Muscle layer of duodenum (tissue), 2 donors: ENCODE measurements around the gene FBN1.

Experiments used
- H3K27ac ChIP-seq: one replicate; pipeline ENCODE4 v1.7.0; 2013; ENCODE audit warnings: mild to moderate bottlenecking, low read length
- H3K27me3 ChIP-seq: one replicate; pipeline ENCODE4 v1.7.0; 2013; ENCODE audit warnings: low read depth, mild to moderate bottlenecking, control low read depth, low read length
- H3K36me3 ChIP-seq, 2 donors: one replicate each; pipeline ENCODE4 v1.7.0; 2013; ENCODE audit warnings: low read length in 2 of 2, control low read depth in 1 of 2, mild to moderate bottlenecking in 1 of 2; ENCODE audit not compliant: insufficient read depth in 2 of 2, control insufficient read depth in 1 of 2
- H3K4me1 ChIP-seq, 2 donors: one replicate each; pipeline ENCODE4 v1.7.0; 2013; ENCODE audit warnings: low read length in 2 of 2, mild to moderate bottlenecking in 2 of 2, control low read depth in 1 of 2, moderate library complexity in 1 of 2; ENCODE audit not compliant: insufficient read depth in 2 of 2, control insufficient read depth in 1 of 2
- H3K4me3 ChIP-seq, 2 donors: one replicate each; pipeline ENCODE4 v1.7.0; 2013; ENCODE audit warnings: low read length in 2 of 2, low read depth in 1 of 2, mild to moderate bottlenecking in 1 of 2
- H3K9me3 ChIP-seq, 2 donors: one replicate each; pipeline ENCODE4 v1.7.0; 2013; ENCODE audit warnings: low read length in 2 of 2, control low read depth in 1 of 2, mild to moderate bottlenecking in 1 of 2; ENCODE audit not compliant: control insufficient read depth in 1 of 2
- donor health status: healthy.

Gene FBN1

DNA sequence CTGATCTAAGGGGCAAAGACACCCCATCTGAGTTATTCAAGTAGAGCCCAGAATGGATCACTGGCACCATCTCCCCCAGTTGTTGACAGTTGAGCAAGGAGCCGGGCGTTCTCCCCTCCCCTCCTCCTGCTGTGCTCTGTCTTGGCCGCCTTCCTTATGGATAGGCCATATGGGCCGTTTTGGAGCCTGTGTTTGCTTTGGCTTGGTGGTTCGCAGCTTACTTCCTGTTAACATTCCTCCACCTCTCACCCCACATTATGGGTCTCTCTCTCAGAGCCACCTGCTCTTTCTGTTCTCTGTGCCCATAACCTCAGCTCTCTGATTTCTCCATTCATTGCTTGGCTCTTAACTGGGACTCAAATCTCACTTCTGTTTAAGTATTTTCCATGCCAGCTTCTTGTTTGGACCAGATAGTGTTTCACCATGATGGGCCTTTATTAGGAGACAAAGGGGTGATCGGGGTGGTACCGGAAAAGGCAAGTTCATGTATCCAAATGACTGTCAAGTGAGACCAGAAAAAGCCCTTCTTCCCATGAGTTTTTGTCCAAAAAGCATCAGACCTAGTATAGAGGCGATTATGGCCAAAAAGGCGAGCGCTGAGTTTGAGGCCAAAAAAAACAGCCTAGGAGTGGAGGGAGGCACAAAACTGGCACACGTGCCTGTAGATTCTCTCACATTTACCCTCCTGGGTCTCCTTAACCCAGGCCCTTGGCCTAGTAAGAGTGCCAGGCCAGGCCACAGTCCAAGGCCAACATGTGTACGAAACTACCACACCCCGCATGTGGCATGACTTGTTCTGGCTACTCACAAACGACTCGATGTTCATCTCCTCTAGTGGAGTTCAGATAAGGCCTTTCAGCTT is 251.6 kb downstream of the FBN1 start:
- no peaks in the 10 kb centered on the region for H3K27me3 ChIP-seq
- no peaks in the 10 kb centered on the region for H3K9me3 ChIP-seq
- H3K4me1 ChIP-seq: peaks cover 0 to 4% of the 10 kb centered on the region in 2 donors
- H3K27ac ChIP-seq: peak overlapping the region; percentile 20
- H3K36me3 ChIP-seq: no peaks in the 10 kb centered on the region
- no peak overlapping the region for H3K4me3 ChIP-seq

DNA sequence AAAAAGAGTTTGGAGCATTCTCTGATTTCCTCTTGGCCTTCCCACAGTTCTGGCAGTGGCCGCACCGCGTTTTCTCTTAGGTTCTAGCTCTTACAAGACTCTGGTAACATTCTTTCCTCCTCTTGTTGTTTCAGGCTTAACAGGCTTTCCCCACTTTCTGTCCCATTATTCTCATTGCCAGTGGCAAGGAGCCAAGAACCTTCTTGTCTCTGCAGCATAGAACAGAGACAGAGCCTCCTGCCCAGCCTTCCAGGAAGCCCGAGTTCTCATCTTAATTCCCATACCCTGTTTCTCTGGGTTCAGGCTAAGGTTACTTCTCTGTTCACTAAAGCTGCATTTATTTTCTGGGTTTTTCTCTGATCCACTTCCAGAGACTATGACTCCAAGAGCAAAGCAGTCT is 253.2 kb downstream of the FBN1 start:
- H3K27ac ChIP-seq: peak overlapping the region; percentile 46
- no peak overlapping the region for H3K4me3 ChIP-seq
- no peaks in the 10 kb centered on the region for H3K27me3 ChIP-seq
- H3K9me3 ChIP-seq: no peaks in the 10 kb centered on the region
- no peaks in the 10 kb centered on the region for H3K36me3 ChIP-seq
- peaks cover 0 to 6% of the 10 kb centered on the region in 2 donors for H3K4me1 ChIP-seq

DNA sequence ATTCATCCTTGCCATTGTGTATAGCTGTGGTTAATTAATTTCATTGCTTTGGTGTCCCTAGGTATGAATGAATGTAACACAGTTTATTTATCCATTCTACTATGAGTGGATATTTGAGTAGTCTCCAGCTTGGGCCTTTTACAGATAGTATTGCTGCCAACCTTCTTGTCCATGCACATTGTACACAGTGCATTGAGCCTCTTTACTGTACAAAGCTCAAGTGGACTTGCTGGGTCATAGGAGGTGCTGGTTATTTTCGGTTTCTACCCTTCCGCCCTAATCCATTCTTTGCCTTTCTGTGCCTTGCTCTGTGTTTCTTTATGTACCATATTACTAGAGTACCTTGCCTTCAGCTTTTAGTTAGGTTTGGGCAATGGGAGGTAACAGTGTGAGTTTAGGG is 253.6 kb downstream of the FBN1 start:
- H3K27ac ChIP-seq: peak overlapping the region; percentile 46
- H3K9me3 ChIP-seq: no peaks in the 10 kb centered on the region
- H3K4me3 ChIP-seq: no peak overlapping the region
- no peaks in the 10 kb centered on the region for H3K27me3 ChIP-seq
- peaks cover 0 to 6% of the 10 kb centered on the region in 2 donors for H3K4me1 ChIP-seq
- no peaks in the 10 kb centered on the region for H3K36me3 ChIP-seq

DNA sequence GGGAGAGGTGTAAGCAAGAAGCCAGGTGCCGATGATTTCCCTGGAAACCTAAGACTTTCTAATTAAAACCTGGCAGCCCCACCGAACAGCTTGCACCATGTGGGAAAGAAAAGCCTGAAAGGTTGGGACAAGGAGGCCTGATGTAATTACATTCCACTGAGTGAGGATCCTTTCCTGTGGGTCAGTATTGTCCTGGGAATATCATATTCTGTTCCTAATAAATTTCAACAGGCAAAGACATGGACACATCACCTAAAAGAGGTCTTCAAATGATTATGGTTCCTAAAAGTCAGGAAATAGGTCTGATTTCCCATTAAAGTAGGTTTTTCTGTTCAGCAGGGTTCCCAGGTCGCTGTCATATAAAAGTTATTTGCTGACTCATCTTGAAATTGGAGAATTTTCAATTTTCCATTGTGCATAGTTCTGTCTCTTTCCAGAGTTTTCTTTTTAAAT is 255.8 kb downstream of the FBN1 start:
- Histone ChIP-seq H3K36me3 (no peaks in the 10 kb centered on the region), H3K27ac (peak overlapping the region; percentile 56), H3K27me3 (no peaks in the 10 kb centered on the region), H3K9me3 (no peaks in the 10 kb centered on the region), H3K4me3 (no peak overlapping the region), H3K4me1 (peaks cover 0 to 6% of the 10 kb centered on the region in 2 donors)

DNA sequence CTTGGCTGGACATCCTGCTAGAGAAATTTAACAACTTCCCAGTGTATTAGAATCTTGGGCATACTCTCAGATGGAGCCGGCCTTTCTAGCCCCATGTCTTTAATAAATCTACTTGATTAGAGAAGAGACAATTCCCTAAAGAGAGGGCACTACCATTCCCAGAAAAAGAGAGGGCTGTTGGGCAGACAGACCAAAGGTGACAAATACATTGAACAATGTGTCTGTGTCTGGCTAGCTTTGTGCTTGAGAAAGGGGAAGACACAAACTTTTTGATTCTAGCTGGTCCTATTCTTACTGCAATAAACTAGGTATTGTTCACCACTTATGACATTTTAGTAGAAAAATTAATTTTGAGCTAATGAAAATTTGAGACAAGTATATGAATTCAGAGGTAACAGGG is 256.6 kb downstream of the FBN1 start:
- Histone ChIP-seq H3K4me1 (peaks cover 0 to 6% of the 10 kb centered on the region in 2 donors), H3K9me3 (no peaks in the 10 kb centered on the region), H3K36me3 (no peaks in the 10 kb centered on the region), H3K27ac (no peak overlapping the region), H3K4me3 (no peak overlapping the region), H3K27me3 (no peaks in the 10 kb centered on the region)

DNA sequence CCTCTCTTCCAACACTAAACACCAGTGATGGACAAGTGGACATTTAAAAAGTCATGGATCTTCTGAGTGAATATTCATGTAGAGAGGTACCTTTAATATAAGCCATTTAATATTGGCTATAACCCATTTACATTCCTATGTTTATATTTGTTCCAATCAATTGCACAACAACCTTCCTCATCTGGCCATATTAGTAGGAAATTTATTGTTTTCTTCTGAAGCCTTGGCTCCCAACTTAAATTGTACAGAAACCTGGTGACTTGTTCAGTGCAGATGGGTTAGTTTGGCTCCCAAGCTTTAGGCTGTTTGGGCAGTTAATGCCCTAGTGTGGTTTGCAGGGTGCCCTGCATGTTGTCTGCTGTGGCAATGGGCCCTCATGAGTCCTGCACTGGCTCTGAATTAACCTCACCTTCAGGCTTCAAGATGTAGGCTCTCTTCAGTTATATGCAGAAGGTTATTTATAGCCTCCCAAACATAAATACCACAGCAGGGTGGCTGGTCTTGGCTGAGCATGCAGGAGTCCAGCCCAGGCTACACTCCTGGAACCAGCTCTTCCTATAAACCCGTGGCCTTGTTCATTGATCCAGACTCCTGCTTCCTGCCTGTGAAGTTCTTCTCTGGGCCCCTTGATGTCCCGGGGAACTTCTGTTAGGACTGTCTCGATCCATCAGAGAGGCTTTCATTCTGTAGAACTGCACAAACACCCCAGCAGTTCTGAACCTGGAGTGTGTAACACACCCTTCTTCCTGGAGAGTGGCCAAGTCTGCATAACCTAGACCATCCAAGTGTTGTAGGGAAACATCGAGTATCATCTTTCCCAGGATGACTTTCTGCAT is 257.3 kb downstream of the FBN1 start:
- Histone ChIP-seq H3K27me3 (no peaks in the 10 kb centered on the region), H3K9me3 (no peaks in the 10 kb centered on the region), H3K27ac (no peak overlapping the region), H3K4me3 (no peak overlapping the region), H3K36me3 (no peaks in the 10 kb centered on the region), H3K4me1 (peaks cover 0 to 6% of the 10 kb centered on the region in 2 donors)

DNA sequence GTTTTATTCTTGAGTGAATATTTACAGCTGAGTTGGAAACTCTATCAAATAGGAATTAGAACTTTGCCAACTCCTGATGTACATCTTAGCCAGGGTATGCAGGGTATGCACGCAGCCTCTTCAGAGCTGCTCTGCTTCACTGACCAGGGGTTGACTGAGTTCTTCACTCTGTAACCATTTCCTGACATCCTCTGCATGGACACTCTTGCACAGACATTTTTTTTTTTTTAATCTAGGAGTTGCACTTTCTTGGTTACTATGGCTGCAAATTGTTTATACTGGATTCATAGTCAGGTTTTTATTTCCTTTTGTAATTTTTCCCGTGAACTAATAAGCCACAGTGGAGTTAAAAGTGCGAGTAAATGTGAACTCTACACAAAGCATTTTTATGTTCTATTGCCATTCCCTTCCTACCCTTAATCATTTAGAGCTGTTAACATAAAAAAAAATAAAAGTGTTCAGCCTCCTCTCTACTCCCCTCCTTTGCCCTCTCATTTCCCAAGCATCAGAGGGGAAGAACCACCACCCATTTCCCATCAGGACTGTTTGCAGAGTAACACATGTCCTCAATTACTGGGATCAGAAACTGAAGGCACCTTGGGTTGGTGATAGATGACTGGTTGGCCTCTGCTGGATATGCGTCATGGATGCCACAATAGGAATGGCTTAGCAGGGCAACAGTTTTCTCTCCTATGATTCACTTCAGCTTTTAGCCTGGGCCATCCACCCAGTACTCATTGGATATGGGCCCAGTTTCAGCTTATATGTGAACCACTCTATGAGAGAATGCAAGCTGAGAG is 260.3 kb downstream of the FBN1 start:
- peaks cover 0 to 6% of the 10 kb centered on the region in 2 donors for H3K4me1 ChIP-seq
- no peaks in the 10 kb centered on the region for H3K9me3 ChIP-seq
- no peak overlapping the region for H3K27ac ChIP-seq
- no peaks in the 10 kb centered on the region for H3K27me3 ChIP-seq
- H3K36me3 ChIP-seq: no peaks in the 10 kb centered on the region
- H3K4me3 ChIP-seq: no peak overlapping the region

DNA sequence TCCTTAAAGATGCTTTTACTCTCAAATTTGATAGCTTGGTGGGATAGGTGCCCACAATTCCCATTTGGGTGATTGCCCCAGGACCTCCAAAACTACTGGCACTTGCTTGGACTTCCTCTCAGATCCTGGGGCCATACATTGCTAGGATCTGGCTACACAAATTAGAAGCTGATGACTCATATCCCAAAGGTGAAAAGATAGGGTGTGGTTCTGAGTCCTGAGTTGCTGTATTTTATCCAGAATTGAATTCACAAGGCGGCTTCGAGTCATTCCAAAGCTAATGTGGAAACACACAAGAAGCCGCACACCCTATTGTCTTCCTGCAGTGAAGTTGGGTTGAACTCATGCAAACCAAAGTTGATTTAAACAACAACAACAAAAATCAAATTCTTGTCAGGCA is 260.9 kb downstream of the FBN1 start:
- H3K9me3 ChIP-seq: no peaks in the 10 kb centered on the region
- peaks cover 0 to 6% of the 10 kb centered on the region in 2 donors for H3K4me1 ChIP-seq
- no peak overlapping the region for H3K4me3 ChIP-seq
- no peaks in the 10 kb centered on the region for H3K36me3 ChIP-seq
- no peaks in the 10 kb centered on the region for H3K27me3 ChIP-seq
- no peak overlapping the region for H3K27ac ChIP-seq

DNA sequence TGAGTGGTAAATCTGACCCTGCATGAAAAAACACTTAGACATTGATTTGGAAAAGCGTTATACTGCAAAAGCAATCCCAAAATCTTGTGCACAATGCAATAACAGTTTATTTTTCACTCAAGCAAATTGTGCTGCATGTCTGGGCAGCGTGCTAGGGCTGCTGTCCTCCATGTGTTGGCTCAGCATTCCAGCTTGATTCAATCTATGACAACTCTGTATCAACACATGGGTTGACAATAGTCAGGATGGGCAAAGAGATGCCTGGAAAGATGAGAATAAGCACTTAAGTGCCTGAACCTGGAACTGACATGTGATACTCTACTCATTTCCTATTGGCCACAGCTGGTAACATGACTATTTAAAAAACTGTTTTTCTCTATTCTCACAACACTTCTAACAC is 262.5 kb downstream of the FBN1 start:
- Histone ChIP-seq H3K4me3 (no peak overlapping the region), H3K27me3 (no peaks in the 10 kb centered on the region)

DNA sequence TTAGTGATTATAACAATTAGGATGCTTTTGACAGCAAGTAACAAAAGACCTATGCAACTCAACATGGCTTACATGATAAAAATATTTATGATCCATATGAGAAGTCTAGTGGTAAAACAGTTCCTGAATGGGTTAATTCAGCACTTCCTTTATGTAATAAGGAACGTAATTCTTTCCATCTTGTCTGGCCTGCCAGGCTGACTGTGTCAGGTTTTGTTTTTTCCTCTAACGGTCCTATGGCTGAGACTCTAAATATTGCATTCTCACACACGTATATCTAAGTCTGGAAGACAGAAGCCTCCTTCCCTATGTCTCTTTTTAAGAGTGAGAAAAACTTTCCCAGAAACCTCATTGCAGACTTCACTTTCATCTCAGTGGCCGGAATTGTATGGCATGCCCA is 263.6 kb downstream of the FBN1 start:
- Histone ChIP-seq H3K27ac (no peak overlapping the region), H3K9me3 (no peaks in the 10 kb centered on the region), H3K27me3 (no peaks in the 10 kb centered on the region), H3K4me1 (no peaks in the 10 kb centered on the region), H3K4me3 (no peak overlapping the region), H3K36me3 (no peaks in the 10 kb centered on the region)

More for the DNA sequence above, 262.5 kb downstream of the FBN1 start:
- no peaks in the 10 kb centered on the region for H3K4me1 ChIP-seq
- no peak overlapping the region for H3K27ac ChIP-seq
- H3K9me3 ChIP-seq: no peaks in the 10 kb centered on the region
- H3K36me3 ChIP-seq: no peaks in the 10 kb centered on the region

DNA sequence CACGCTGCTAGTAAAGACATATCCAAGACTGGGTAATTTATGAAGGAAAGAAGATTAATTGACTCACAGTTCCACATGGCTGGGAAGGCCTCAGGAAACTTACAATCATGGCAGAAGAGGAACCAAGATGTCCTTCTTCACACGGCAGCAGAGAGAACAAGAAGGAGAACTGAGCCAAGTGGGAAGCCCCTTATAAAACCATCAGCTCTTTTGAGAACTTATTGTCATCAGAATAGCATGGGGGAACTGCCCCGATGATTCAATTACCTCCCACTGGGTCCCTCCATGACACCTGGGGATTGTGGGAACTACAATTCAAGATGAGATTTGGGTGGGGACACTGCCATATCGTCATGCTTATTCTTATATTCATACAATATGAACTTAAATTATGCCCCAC is 265.3 kb downstream of the FBN1 start:
- no peak overlapping the region for H3K27ac ChIP-seq
- no peaks in the 10 kb centered on the region for H3K36me3 ChIP-seq
- H3K4me3 ChIP-seq: no peak overlapping the region
- no peaks in the 10 kb centered on the region for H3K4me1 ChIP-seq
- H3K27me3 ChIP-seq: no peaks in the 10 kb centered on the region
- no peaks in the 10 kb centered on the region for H3K9me3 ChIP-seq
